Body of pancreas (tissue), 4 donors: ENCODE results near the gene FAM162B. TPM values are rescaled to one million over a fixed set of nuclear protein-coding genes. Genes with fewer than 3 reads are reported as not detected.

Experiments used
- ATAC-seq: fragments of 150-250 bp; one replicate; pipeline ENCODE4 v1.9.1; 2016
- DNase-seq, 4 donors: peaks; one replicate each; pipeline ENCODE4 v3.0.0-alpha.2; 2019
- H3K27ac ChIP-seq, 4 donors: fragments of 200-600 bp; sonication (generic); 1 replicate in 3 of 4; 2 replicates in 1 of 4; pipeline versions ENCODE4 v1.5.1 to v1.6.1; 2016 to 2019; ENCODE audit warnings: mild to moderate bottlenecking in 1 of 4, mixed read lengths in 1 of 4, moderate library complexity in 1 of 4
- H3K27me3 ChIP-seq, 2 donors: fragments of 200-600 bp; sonication (generic); one replicate each; pipeline ENCODE4 v1.6.0; 2016; ENCODE audit warnings: mild to moderate bottlenecking in 1 of 2
- H3K36me3 ChIP-seq, 2 donors: fragments of 200-600 bp; sonication (generic); replicated peaks in 1 of 2; 2 replicates each; pipeline ENCODE4 v1.5.1; 2016; ENCODE audit warnings: low read depth in 2 of 2; ENCODE audit not compliant: insufficient read depth in 1 of 2
- H3K4me1 ChIP-seq: fragments of 200-600 bp; sonication (generic); one replicate; pipeline ENCODE4 v1.6.0; 2016
- H3K4me3 ChIP-seq, 2 donors: fragments of 200-600 bp; sonication (generic); 1 replicate in 1 of 2; 2 replicates in 1 of 2; pipeline ENCODE4 v1.5.1; 2016 to 2019
- H3K9me3 ChIP-seq, 3 donors: fragments of 200-600 bp; sonication (generic); 1 replicate in 2 of 3; 2 replicates in 1 of 3; pipeline ENCODE4 v1.5.1; 2016
- CTCF ChIP-seq, 7 experiments: fragments of 450-650 bp in 4 of 7; fragments of 200-600 bp in 3 of 7; sonication (generic) in 3 of 7; IDR thresholded peaks; one replicate each; pipeline ENCODE4 v1.5.1; 2016 to 2019; ENCODE audit warnings: antibody characterized with exemption in 7 of 7
- POLR2A ChIP-seq, 3 donors: fragments of 450-650 bp; IDR thresholded peaks; one replicate each; pipeline ENCODE4 v1.6.1; 2016; ENCODE audit warnings: antibody characterized with exemption in 3 of 3, mild to moderate bottlenecking in 2 of 3
- WGBS, 2 donors: methylation state at CpG; one replicate each; pipeline ENCODE4 v1.1.5; 2017; 5-methylcytosine and 5-hydroxymethylcytosine counted together
- intact Hi-C: fragments of 100-400 bp; cut with DNase I; formaldehyde crosslinking; loops from one replicate; pipeline ENCODE4 v1.15.1; 2023
- total RNA-seq, 2 donors: library from RNA; depleted of rRNA; stranded (reverse); fragments of >200 nt; gene quantifications; one replicate each; pipeline ENCODE4 v1.1.0, GENCODE V29; 2016

FAM162B gene
- total RNA-seq, 2 donors from 2014 or later = not detected

DNA sequence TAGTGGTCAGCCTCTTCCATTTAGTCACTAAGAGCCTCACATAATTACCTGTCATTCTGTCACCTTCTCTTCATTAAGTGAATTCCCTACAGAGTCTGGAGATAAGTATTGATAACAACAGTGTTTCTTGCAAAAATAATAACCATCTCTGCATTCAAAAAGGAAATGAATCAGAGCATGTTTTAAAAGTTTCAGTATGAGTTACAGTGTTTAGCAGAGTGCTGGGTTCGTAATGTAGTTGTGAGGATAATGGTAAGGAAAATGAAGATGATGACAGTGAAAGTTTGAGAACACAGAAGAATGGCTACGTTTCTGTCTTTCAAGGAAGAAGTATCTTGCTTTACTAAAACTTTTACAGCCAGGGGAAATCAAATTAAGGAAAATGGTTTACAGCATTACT lies 32.1 kb upstream of the FAM162B start:
- intact Hi-C loops = no loop called here
- no peak for ATAC-seq
- WGBS, 2 donors = 30 to 40% methylated on average over 2 of the region's 2 CpGs

GRCh38 chr6:116793224-116793623 lies 27.7 kb upstream of the FAM162B start:
- ATAC-seq (no peak), DNase-seq (no peak)
- H3K9me3 ChIP-seq = no peaks in the 10 kb centered on the region
- WGBS, 2 donors = 41 to 45% methylated on average over 3 of the region's 3 CpGs
- intact Hi-C loops = no loop called here
- no peak overlapping the region for H3K4me3 ChIP-seq
- no peak overlapping the region for H3K27ac ChIP-seq
- no peaks in the 10 kb centered on the region for H3K36me3 ChIP-seq
- TF ChIP-seq POLR2A (IDR thresholded peaks at IDR 0.05) (no peak), CTCF (IDR thresholded peaks at IDR 0.05) (no peak)
- no peaks in the 10 kb centered on the region for H3K4me1 ChIP-seq
- no peaks in the 10 kb centered on the region for H3K27me3 ChIP-seq

More for the DNA sequence above, 32.1 kb upstream of the FAM162B start:
- no peak for DNase-seq
- TF ChIP-seq POLR2A (IDR thresholded peaks at IDR 0.05) (no peak), CTCF (IDR thresholded peaks at IDR 0.05) (no peak)
- Histone ChIP-seq H3K4me3 (no peak overlapping the region), H3K4me1 (no peaks in the 10 kb centered on the region), H3K36me3 (no peaks in the 10 kb centered on the region), H3K27ac (no peak overlapping the region), H3K27me3 (no peaks in the 10 kb centered on the region), H3K9me3 (no peaks in the 10 kb centered on the region)

GRCh38 chr6:116783852-116784251 lies 18.3 kb upstream of the FAM162B start:
- ATAC-seq = no peak
- no peaks in the 10 kb centered on the region for H3K36me3 ChIP-seq

GRCh38 chr6:116779573-116780164 lies 14.2 kb upstream of the FAM162B start:
- peak; percentile 47 for ATAC-seq
- Histone ChIP-seq H3K4me1 (no peaks in the 10 kb centered on the region), H3K4me3 (no peak overlapping the region), H3K27me3 (no peaks in the 10 kb centered on the region), H3K36me3 (no peaks in the 10 kb centered on the region), H3K27ac (no peak overlapping the region), H3K9me3 (no peaks in the 10 kb centered on the region)
- no peak for DNase-seq
- 12 to 14% methylated on average over 13 of the region's 13 CpGs for WGBS, 2 donors
- intact Hi-C loops = loop anchor here (10.0 kb wide), 1 partner anchor 185 kb away; no protein-coding TSS in a partner anchor
- TF ChIP-seq POLR2A (IDR thresholded peaks at IDR 0.05) = no peak
- TF ChIP-seq CTCF (IDR thresholded peaks at IDR 0.05) = peak; percentile 28 to 56 (median 47)

More at GRCh38 chr6:116783852-116784251, 18.3 kb upstream of the FAM162B start:
- no peaks in the 10 kb centered on the region for H3K9me3 ChIP-seq
- intact Hi-C loops = loop anchor here (10.0 kb wide), 1 partner anchor 181 kb away; no protein-coding TSS in a partner anchor
- no peak overlapping the region for H3K27ac ChIP-seq
- no peaks in the 10 kb centered on the region for H3K27me3 ChIP-seq
- no peak for DNase-seq
- WGBS, 2 donors = 40 to 53% methylated on average over 5 of the region's 5 CpGs
- H3K4me3 ChIP-seq = no peak overlapping the region
- TF ChIP-seq CTCF (IDR thresholded peaks at IDR 0.05) (no peak), POLR2A (IDR thresholded peaks at IDR 0.05) (no peak)
- H3K4me1 ChIP-seq = no peaks in the 10 kb centered on the region

DNA sequence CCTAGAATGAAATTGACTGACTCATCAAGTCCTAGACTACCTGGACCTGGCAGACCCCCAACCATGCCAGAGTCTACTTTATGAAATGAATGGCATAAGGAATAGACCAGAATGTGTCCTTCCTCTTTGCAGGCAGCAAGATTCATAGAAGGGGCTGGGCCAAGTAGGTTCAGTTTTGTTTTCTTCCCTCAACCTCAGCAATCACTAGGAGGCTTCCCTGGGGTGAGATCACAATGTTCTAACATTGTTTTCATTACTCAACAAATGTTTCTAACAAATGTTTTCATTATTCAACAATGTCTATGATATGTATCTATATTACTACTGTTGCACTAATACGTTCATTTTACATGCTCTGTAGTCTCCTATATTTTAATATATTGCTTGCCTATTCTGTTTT lies 8.4 kb upstream of the FAM162B start:
- intact Hi-C loops = no loop called here
- ATAC-seq = no peak
- 42 to 48% methylated on average over 1 of the region's 1 CpG for WGBS, 2 donors
- Histone ChIP-seq H3K27ac (no peak overlapping the region), H3K9me3 (no peaks in the 10 kb centered on the region), H3K27me3 (no peaks in the 10 kb centered on the region), H3K4me1 (no peaks in the 10 kb centered on the region), H3K4me3 (no peak overlapping the region), H3K36me3 (no peaks in the 10 kb centered on the region)
- DNase-seq = no peak
- TF ChIP-seq CTCF (IDR thresholded peaks at IDR 0.05) = no peak
